HG02852 (cell line): ENCODE measurements around the gene ACBD6.
"Not testable (repeated sequence)": the region's sequence is repeated elsewhere in the genome, so short reads cannot be mapped to it uniquely, and the experiment has no call there.

ENCODE experiments used
- ATAC-seq: cut with Tn5 transposase; IDR thresholded peaks from one replicate; pipeline ENCODE4 v1.9.1; 2021; ENCODE audit warnings: mild to moderate bottlenecking, moderate library complexity; ENCODE audit not compliant: unreplicated experiment

Gene ACBD6

DNA sequence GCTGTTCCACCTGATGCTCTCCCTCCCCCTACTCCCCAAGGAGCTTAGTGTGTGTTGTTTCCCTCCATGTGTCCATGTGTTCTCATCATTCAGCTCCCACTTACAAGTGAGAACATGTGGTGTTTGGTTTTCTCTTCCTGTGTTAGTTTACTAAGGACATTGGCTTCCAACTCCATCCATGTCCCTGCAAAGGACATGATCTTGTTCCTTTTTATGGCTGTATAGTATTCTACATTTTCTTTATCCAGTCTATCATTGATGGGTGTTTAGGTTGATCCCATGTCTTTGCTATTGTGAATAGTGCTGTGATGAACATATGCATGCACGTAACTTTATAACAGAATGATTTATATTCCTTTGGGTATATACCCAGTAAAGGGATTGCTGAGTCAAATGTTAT, 81.2 kb downstream of the ACBD6 start:
- ATAC-seq: not testable (repeated sequence)

DNA sequence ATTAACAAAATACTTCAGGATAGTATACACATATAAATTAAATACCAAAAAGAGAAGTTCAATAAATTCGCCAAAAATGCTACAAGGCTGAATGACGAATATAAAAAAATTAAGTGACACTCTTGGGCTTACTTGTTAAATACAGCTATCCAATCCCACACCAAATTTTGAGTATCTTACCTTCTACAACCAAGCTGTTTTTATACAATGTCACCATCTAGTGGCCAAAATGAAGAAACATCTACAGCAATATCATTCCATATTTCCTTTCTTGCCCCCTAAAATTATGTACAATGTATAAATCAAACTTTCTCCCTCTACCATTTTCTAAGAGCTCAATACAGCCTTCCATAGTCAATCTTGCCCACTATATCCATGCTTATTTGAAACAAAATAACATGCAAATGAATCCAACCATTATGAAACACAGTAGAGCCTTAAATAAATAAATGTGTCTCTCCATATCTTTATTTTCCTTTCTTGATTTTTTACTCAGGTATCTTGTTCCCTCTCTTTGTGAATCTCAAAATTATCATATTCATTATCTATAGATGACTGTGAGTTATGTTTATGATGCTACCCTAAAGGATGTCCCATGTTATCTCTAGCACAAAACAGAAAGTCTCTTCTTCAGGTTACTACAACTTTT, 86.3 kb downstream of the ACBD6 start:
- no peak for ATAC-seq

DNA sequence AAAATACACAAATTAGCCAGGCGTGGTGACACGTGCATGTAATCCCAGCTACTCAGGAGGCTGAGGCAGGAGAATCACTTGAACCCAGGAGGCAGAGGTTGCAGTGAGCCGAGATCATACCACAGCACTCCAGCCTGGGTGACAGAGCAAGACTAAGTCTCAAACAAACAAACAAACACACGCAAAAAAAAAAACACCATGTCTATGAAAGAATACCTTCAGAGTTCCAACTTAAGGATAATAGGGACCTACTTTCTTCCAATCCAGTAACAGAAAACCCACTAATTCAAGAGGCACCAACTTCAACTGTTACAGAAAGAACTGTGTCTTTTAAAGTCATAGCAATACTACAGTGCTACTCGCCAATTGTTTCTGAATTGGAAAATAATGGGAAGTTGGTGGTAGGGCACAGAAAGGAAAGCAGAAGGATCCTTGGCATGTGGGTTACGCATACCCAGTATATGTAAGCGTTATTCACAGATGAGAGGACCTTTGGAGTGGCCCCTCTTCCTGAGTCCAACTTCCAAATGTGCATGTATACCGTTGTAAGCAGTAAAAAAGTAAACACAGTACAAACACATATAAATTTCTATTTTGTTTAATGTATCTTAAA, 87.0 kb downstream of the ACBD6 start:
- no peak for ATAC-seq

DNA sequence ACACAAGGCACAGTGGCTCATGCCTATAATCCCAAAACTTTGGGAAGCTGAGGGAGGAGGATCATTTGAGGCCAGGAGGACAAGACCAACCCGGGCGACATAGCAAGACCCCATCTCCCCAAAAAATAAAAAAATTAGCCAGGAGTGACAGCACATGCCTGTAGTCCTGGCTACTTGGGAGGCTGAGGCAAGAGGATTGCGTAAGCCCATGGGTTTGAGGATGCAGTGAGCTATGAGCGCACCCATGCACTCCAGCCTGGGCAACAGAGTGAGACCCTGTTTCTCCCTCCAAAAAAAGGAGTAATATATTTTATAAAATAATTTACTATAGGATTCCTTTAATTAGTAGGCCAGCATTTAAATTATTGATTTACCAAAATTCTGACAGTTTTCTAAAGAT, 89.8 kb downstream of the ACBD6 start:
- ATAC-seq: no peak

DNA sequence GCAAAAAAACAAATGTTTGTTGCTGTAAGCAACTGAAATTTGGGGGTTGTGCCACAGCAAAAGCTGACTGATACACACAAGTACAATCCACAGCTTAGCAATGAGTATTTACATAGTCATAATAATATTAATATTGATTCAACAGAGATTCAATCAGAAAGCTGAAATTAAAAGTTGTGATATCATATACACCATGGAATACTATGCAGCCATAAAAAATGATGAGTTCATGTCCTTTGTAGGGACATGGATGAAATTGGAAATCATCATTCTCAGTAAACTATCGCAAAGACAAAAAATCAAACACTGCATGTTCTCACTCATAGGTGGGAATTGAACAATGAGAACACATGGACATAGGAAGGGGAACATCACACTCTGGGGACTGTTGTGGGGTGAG, 94.2 kb downstream of the ACBD6 start:
- not testable (repeated sequence) for ATAC-seq

DNA sequence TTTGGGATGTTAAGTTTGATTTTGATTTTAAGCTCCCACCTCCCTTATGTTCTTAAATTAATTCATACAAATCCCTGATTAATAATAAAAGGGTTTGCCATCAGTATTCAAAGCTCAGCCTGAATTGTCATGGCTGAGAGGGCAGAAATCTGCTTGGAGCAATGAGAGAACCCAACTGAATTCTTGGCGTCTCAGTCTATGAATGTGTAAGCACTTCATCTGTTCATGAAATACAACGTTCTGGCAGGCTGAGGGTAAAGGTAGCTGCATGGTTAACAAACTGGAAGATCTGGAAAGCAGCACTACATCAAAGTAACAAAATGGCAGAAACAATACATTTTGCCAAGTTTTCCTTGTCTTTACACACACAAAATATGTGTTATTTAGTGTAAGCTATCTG, 95.3 kb downstream of the ACBD6 start:
- ATAC-seq: no peak

DNA sequence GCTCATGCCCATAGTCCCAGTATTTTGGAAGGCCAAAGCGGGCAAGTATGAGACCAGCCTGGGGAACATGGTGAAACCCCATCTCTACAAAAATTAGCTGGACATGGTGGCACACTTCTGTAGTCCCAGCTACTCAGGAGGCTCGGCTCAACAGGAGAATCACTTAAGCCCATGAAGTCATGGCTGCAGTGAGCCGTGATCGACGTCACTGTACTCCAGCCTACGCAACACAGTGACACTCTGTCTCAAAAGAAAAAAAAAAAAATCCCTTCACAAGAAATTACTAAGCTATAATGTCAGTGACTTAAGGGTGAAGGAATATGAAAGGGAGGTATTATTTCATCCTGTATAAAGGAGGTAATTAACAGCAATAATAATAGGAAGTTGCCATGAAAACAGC, 99.8 kb downstream of the ACBD6 start:
- ATAC-seq: no peak

DNA sequence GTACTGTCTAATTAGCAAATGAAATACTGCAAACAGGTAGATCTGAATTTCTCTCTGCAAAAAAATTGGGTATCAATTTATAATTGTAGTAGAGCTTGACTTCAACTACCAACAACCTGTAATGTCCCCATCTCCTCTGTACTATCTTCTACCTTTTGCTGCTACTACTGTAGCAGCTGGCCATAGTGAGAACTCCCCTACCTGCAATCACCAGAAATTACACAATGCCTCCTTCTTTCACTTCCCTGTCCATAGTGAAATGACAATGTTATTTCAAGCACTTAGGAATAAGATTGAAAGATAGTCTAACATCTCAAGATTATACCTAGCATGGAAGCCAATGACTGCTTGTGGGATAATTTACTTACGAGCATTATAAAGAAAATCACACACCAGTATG, 100.4 kb downstream of the ACBD6 start:
- no peak for ATAC-seq

DNA sequence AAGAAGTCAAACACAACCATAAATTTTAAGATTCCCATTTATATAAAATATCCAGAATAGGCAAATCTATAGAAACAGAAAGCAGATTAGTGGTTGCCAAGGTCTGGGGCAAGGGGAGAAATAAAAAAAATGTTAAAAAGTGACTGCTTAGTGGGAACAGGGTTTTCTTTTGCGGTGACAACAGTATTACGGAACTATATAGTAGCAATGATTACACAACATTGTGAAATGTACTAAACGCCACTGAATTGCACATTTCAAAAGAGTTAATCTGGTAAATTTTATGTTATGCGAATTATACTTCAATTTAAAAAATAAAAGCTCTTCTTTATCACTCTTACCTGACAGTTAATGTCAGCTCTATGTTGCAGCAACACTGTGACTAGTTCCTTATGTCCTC, 105.2 kb downstream of the ACBD6 start:
- ATAC-seq: no peak

DNA sequence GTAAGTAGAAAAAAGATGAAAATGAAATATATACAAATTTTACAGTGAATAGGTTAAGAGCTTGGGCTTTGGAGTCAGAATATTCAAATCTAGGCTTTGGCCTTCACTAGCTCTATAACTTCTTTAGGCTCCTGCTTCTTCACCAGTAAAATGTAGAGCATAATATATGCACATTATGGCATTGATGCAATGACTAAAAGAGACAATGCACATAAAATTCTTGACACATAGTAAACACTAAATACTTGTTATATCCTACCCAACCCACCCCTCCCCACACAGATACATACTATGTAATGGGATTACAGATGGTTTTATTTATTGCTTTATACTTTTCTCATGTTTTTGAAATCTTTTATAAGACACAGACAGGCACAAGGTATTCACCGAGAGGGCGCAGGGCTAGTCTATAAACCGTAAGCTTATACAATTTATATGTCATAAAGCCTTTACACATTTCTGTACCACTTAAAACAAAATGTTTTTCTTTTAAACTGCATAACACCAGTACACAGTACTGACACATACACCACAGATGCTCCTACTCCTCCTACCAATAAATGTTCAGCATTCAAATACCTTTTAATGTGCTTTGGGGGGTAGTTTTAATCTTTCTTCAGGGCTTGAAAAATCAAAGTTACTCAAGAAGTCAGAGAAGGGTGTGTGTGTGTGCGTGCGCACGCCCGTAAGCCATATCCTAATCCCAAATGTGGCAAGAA, 109.8 kb downstream of the ACBD6 start:
- ATAC-seq: no peak

DNA sequence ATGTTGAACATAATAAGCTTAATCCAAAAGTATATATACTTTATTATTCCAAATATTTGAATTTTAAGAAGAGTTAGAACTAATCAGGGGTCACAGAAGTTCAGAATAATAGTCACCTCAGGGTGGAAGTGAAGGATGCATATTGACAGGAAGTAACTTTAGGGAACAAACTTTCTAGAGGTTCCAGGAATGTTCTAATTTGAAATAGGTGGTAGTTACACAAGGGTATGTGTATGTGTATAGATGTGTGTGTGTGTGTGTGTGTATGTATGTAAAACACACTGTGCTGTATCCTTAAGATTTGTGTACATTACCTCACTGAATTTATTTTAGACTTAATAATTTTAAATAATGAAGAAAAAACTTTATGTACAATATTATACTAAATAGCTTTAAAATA, 110.4 kb downstream of the ACBD6 start:
- no peak for ATAC-seq

DNA sequence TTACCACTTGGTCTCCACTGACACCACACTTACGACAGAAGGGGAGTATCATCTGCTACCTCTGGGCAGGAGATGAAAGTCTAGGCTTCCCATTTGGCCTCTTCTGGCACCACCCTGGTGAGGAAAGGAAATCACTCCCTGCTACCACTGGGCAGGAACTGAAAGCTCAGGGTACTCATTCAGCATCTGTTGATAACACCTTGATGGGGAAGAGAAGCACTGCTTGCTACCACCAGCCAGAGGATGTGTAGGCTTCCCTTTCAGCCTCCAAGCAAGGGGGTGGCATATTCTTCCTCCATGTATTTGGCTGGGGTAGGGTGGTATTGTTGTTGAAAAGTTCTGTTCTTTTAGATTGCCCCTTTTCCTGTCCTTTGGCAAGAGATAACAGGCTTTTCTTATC, 115.0 kb downstream of the ACBD6 start:
- no peak for ATAC-seq

DNA sequence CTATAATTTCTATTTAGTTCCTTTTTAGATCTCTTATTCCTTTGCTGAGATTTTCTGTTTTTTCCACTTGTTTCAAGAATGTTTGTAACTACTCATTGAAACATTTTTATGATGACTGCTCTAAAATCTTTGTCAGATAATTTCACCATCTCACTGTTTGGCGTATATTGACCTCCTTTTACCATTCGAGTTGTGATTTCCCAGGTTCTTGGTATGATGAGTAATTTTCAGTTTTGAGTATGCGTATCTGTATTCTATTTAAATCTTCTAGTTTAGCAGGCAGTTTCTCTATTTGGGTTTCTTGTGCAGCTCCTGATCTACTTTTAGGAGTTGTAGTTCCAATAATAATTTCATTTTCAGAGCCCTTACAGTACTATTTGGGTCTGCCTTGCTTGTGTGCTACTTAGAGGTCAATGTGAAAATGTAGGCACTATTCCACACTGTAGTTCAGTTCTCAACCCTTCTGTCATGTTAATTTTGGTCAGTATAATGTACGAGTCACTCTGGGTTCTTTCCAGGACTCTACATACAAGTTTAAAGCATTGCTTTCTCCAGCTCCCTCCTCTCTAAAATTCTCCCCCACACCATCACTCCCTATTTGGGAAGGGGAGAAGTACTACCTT, 115.5 kb downstream of the ACBD6 start:
- peak; percentile 55 for ATAC-seq

DNA sequence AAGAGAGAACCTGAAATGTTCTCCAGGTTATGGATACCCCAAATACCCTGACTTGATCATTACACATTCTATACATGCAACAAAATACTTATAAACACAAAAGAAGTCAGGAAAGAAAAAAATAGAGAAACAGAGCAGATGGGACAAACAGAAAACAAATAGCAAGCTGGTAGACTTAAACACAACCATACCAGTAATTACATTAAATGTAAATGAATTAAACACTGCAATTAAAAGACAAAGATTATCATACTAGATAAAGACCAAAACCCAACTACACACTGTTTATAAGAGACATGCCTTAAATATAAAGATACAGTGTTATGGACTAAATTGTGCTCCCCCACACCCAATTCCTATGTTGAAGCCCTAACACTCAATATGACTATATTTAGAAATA, 117.2 kb downstream of the ACBD6 start:
- no peak for ATAC-seq

DNA sequence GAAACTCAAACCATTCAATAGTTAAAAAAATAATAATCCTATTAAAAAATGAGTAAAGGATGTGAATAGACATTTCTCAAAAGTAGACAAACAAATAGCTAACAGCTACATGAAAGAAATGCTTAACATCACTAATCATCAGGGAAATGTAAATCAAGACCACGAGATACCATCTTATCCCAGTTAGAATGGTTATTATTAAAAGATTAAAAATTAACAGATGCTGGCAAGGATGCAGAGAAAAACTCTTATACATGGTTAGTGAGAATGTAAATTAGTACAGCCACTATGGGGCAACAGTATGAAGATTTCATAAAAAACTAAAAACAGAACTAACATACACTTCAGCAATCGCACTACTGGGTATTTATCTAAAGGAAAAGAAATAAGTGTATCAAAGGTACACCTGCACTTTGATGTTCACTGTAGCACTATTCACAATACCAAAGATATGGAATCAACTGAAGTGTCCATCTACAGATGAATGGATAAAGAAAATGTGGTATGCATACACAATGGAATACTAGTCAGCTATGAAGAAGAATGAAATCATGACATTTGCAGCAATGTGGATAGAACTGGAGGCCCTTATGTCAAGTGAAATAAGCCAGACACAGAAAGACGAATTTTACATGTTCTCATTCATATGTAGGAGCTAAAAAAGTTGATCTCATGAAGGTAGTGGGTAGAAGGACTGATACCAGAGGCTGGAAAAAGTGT, 117.9 kb downstream of the ACBD6 start:
- ATAC-seq: no peak

DNA sequence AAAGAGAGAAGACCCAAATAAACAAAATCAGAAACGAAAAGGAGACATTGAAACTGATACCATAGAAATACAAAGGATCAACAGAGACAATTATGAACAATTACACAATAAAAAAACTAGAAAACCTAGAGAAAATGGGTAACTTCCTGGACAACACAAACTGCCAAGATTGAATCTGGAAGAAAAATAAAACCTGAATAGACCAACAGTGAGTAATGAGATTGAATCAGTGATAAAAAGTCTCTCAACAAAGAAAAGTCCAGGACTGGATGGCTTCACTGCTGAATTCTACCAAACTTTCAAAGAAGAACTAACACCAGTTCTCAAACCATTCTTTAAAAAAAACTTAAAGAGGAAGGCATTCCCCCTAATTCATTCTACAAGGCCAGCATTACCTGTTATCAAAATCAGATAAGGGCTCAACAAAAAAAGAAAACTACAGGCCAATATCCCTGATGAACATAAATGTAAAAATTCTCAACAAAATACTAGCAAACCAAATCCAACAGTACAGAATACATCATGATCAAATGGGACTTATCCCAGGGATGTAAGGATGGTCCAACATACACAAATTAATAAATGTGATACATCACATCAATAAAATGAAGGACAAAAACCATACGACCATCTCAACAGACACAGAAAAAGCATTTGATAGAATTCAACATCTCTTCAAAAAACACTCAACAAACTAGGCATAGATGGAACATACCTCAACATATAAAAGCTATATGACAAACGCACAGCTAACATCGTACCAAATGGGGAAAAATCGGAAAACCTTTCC, 119.9 kb downstream of the ACBD6 start:
- ATAC-seq: no peak

DNA sequence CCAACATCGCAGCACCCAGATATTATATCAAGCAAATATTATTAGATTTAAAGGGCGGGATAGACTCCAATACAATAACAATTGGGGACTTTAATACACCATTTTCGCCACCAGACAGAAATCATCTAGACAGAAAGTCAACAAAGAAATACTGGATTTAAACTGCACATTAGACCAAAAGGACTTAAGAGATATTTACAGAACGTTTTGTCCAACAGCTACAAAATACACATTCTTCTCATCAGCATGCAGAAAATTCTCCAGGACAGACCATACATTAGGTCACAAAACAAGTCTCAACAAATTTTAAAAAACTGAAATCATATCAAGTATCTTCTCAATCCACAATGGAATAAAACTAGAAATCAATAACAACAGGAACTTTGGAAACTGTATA, 121.2 kb downstream of the ACBD6 start:
- no peak for ATAC-seq

DNA sequence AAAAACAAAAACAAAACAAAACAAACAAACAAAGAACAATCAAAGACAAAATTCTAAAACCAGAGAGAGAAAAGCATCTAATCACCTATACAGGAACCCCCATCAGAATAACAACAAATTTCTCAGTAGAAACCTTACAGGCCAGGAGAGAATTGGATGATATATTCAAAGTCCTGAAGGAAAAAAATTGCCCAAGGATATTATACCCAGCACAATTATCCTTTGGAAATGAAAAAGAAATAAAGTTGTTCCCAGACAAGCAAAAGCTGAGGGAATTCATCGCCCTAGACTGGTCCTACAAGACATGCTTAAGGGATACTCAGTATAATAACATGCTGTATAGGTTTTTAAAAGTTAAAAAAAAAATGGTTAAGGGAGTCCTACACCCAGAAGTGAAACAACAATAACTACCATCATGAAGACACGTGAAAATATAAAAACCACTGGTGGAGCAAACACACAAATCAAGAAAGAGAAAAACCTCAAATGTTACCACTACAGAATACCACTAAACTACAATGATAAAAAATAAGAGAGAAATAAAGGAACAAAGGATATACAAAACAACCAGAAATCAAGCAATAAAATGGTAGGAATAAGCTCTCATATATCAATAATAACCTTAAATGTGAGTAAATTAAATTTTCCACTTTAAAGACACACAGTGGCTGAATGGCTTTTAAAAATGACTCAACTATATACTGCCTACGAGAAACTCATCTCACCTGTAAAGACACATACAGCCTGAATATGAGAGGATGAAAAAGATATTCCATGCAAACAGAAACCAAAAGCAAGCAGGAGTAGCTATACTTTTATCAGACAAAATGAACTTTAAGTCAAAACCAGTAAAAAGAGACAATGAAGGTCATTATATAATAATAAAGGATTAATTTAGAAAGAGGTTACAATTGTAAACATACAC, 121.9 kb downstream of the ACBD6 start:
- no peak for ATAC-seq

DNA sequence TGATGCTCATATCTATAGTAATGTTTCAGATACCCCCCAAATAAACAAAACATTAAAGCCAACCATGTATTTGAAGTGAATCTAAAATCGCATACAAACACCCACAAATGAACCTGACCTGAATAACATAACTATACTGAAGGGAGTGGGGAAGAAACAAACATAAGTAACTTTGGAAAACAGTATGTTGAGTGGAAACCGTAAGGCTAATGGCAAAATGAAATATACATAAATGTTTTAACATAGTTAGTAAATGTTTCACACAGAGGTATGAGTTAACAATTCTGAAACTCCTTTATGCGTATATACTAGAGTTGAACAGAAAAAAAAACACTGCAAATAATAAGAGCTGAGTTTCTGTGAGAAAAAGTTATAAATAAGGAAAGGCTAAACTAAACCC, 125.6 kb downstream of the ACBD6 start:
- no peak for ATAC-seq
